Measurements from ENCODE around the gene ZNF580. TPM values are rescaled to one million over a fixed set of nuclear protein-coding genes. Genes with fewer than 3 reads are reported as not detected.

Gene ZNF580
- total RNA-seq, 2 donors from 2014 or later: 49.7 to 70.5 TPM

GRCh38 chr19:55669418-55670279 is 28.8 kb downstream of the ZNF580 start:
- Histone ChIP-seq H3K9me3 (no peaks in the 10 kb centered on the region), H3K27ac (no peak overlapping the region), H3K36me3 (peaks cover 21 to 32% of the 10 kb centered on the region in 2 donors), H3K4me3 (no peak overlapping the region), H3K27me3 (replicated peaks; ENCODE audit: insufficient read depth) (no peaks in the 10 kb centered on the region), H3K4me1 (replicated peaks) (no peaks in the 10 kb centered on the region)
- DNase-seq (ENCODE audit: low spot score): no peak
- WGBS: 82% methylated on average over 40 of the region's 43 CpGs
- intact Hi-C loops (cut with DNase I): no loop called here
- TF ChIP-seq CTCF (IDR thresholded peaks at IDR 0.05): no peak
- no peak for TF ChIP-seq POLR2A (IDR thresholded peaks at IDR 0.05)
- no peak for TF ChIP-seq POLR2AphosphoS5 (IDR thresholded peaks at IDR 0.05)

DNA sequence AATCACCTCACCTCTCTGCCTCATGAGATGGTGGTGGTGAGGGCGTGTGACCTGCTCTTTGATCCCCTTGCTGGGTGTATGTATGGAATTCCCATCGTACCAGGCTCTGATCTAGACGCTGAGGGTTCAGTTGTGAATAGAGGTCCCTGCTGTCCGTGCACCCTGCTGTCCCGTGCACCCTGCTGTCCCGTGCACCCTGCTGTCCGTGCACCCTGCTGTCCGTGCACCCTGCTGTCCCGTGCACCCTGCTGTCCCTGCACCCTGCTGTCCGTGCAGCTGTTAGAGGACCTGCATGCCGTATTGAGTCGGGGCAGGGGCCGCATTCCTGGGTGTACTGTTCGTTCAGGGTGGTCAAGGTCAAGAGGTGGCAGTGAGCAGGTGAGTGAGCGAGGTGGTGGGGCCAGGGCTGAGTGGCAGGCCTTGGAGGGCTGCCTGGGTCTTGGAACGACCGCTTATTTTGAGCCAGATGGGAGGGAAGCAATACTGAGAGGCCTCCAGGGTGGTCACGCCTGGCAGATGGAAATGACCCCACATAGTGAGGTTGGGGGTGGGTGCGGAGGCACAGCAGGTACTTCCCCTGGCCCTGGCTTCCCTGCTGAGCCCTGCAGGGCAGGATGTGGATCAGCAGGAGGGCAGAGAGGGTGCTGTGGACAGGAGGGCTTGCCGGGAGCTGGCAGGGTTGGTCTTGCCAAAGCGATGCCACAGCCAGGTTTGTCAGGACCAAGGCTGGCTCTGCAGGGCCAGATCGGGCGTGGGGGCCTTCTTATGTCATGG is 29.7 kb downstream of the ZNF580 start:
- no peak for DNase-seq (ENCODE audit: low spot score)
- intact Hi-C loops (cut with DNase I): no loop called here
- H3K4me1 ChIP-seq (replicated peaks): no peaks in the 10 kb centered on the region
- 81% methylated on average over 22 of the region's 23 CpGs for WGBS
- no peaks in the 10 kb centered on the region for H3K9me3 ChIP-seq
- H3K4me3 ChIP-seq: no peak overlapping the region
- H3K27me3 ChIP-seq (replicated peaks; ENCODE audit: insufficient read depth): no peaks in the 10 kb centered on the region
- H3K36me3 ChIP-seq: peaks cover 21 to 30% of the 10 kb centered on the region in 2 donors
- H3K27ac ChIP-seq: no peak overlapping the region
- TF ChIP-seq CTCF (IDR thresholded peaks at IDR 0.05) (no peak), POLR2AphosphoS5 (IDR thresholded peaks at IDR 0.05) (no peak), POLR2A (IDR thresholded peaks at IDR 0.05) (no peak)

DNA sequence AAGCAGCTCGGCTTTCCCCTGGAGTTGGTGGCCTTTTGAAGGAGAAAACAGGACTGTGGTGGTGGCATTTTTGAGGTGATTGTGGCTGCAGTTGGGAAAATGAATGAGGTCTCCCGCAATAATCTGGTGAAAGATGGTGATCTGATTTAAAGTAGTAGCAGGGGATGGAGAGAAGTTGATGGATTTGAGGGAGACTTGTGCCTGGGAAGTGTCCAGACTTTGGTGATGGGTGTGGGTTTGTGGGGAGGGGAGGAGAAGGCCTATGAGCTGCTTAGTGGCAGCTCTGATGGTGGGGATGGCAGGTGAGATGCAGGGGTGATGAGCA is 30.2 kb downstream of the ZNF580 start:
- Histone ChIP-seq H3K4me1 (replicated peaks) (no peaks in the 10 kb centered on the region), H3K4me3 (no peak overlapping the region), H3K36me3 (peaks cover 18 to 30% of the 10 kb centered on the region in 2 donors), H3K9me3 (no peaks in the 10 kb centered on the region), H3K27ac (no peak overlapping the region), H3K27me3 (replicated peaks; ENCODE audit: insufficient read depth) (no peaks in the 10 kb centered on the region)
- intact Hi-C loops (cut with DNase I): no loop called here
- WGBS: 73% methylated on average over 2 of the region's 2 CpGs
- no peak for DNase-seq (ENCODE audit: low spot score)
- TF ChIP-seq POLR2AphosphoS5 (IDR thresholded peaks at IDR 0.05) (no peak), CTCF (IDR thresholded peaks at IDR 0.05) (no peak), POLR2A (IDR thresholded peaks at IDR 0.05) (no peak)

- H3K27me3 ChIP-seq (replicated peaks; ENCODE audit: insufficient read depth): no peaks in the 10 kb centered on the region
- intact Hi-C loops (cut with DNase I): no loop called here
- H3K36me3 ChIP-seq: peaks cover 18% of the 10 kb centered on the region in 2 donors
- H3K27ac ChIP-seq: no peak overlapping the region
- DNase-seq (ENCODE audit: low spot score): no peak
- H3K4me1 ChIP-seq (replicated peaks): peaks cover 6% of the 10 kb centered on the region
- TF ChIP-seq POLR2A (IDR thresholded peaks at IDR 0.05): no peak
- TF ChIP-seq CTCF (IDR thresholded peaks at IDR 0.05): no peak
- no peak for TF ChIP-seq POLR2AphosphoS5 (IDR thresholded peaks at IDR 0.05)
- no peaks in the 10 kb centered on the region for H3K9me3 ChIP-seq
- 88% methylated on average over 5 of the region's 5 CpGs for WGBS
- H3K4me3 ChIP-seq: no peak overlapping the region
These were observed 31.6 kb downstream of the ZNF580 start for GRCh38 chr19:55672418-55672817.

Measured in prostate gland (tissue), 2 donors.